Panc1 (cell line): ENCODE results near the gene NDST1.

Experiments used
- CTCF ChIP-seq: fragments of 450-650 bp; IDR thresholded peaks from 2 replicates; pipeline ENCODE4 v1.5.1; 2017; ENCODE audit warnings: mild to moderate bottlenecking
- POLR2AphosphoS5 ChIP-seq: IDR thresholded peaks from 2 replicates; pipeline ENCODE4 v1.6.1; 2012; ENCODE audit warnings: mild to moderate bottlenecking, low read depth, low read length, moderate library complexity
- REST ChIP-seq, 2 experiments: IDR thresholded peaks; 2 replicates each; pipeline ENCODE4 v1.6.1; 2011 to 2012; ENCODE audit warnings: low read depth in 2 of 2, control low read depth in 1 of 2, low read length in 1 of 2, mild to moderate bottlenecking in 1 of 2, moderate library complexity in 1 of 2; ENCODE audit not compliant: insufficient read depth in 1 of 2
- SIN3A ChIP-seq: IDR thresholded peaks from 2 replicates; pipeline ENCODE4 v1.6.1; 2012; ENCODE audit warnings: low read depth, mild to moderate bottlenecking, low read length, moderate library complexity, borderline replicate concordance; ENCODE audit not compliant: insufficient read depth
- TCF7L2 ChIP-seq: IDR thresholded peaks from 2 replicates; pipeline ENCODE4 v1.6.1; 2011; ENCODE audit warnings: mild to moderate bottlenecking, low read depth, low read length, inconsistent platforms

DNA sequence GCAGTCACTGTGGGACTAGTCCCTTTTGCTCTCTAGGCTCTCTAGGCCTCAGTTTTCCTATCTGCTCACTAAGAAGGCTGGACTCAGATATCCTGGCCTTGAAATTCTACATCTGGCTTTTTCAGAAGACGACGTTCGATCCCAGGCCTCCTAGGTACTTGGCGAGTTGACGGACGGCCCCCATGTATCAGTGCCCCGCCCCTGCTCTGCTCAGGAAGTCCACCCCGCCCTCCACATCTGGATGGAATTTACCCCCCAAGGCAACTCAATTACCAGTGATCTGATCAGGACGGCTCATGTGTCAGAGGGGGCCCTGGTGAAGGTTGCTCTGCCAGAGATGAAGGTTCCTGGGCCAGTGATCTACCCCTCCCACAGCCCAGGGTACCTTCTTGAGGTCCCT lies 88.4 kb downstream of the NDST1 start:
- TF ChIP-seq CTCF = no peak
- TF ChIP-seq POLR2AphosphoS5 = no peak
- no peak for TF ChIP-seq TCF7L2
- no peak for TF ChIP-seq SIN3A
- no peak for TF ChIP-seq REST (IDR thresholded peaks at IDR 0.05; ENCODE audit: insufficient read depth in 1 of 2, low read depth in 2 of 2, low read length in 1 of 2)
